Measurements from ENCODE around the gene ROM1.

DNA sequence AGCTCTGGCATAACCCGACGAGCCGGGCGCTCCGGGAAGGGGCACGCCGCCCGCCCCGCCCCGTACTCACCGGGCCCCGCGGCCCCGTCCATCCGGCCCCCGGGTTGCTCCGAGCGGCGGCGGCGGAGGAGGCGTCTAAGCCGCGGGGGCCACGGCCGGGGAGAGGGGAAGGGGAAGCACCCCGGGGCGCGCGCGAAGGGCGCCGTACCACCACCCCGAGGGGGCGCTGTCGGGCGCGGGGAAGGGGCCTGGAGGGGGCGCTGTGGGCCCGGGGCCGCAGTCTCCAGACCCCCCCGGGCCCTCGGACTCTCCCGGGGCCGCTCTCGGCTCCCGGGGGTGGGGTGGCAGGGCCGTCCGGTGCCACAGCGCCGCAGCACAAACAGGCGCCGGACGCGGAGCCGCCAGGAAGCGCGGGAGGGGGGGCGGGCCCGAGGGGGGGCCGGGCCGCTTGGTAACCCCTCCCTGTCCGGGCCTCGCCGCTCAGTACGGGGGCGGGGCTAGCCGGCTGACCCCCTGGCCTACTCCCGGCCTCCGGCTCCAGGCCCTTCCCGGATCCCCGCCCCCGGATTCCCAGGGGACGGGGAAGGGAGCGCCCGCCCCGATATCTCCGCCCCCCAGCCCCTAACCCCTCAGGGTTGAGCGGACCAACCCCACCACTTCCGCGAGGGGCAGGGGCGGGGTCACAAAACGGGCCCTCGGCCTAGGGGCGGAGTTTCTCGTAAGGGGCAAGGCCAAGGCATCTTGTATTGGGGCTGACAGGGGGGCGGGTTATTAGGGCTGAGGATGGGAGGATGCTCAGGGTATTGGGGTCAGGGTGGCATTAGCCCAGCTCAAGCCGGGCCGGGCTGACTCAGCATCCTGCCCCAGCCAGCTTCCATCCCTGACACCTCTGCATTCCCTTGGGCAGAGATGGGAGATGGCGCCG lies at the start of gene ROM1, which contains the start of gene EML3:
- TF ChIP-seq GATA2 (IDR thresholded peaks at IDR 0.05; ENCODE audit: low read depth, low read length), result no peak
- TF ChIP-seq GATA3 (IDR thresholded peaks at IDR 0.05; ENCODE audit: low read depth, low read length), result no peak

Data from SH-SY5Y (cell line).